B cell (primary cell): ENCODE results near the gene AFAP1L1. TPM values are rescaled to one million over a fixed set of nuclear protein-coding genes. Genes with fewer than 3 reads are reported as not detected.

Source experiments
- ATAC-seq: fragments of 200-7000 bp; cut with Tn5 transposase; one replicate; pipeline ENCODE4 v1.10.0; 2021; ENCODE audit warnings: low read depth, mild to moderate bottlenecking, moderate number of reproducible peaks, moderate library complexity
- CTCF ChIA-PET: fragments of 350-600 bp; sonication (Branson Sonifier 250); formaldehyde crosslinking; loops from one replicate; lab custom pipeline; 2021; ENCODE audit warnings: antibody characterized with exemption, inconsistent platforms; lab: Charles Lee
- POLR2A ChIA-PET: fragments of 350-600 bp; sonication (Branson Sonifier 250); formaldehyde crosslinking; loops from one replicate; lab custom pipeline; 2021; ENCODE audit warnings: antibody characterized with exemption; lab: Charles Lee
- DNase-seq: peaks from one replicate; pipeline ENCODE4 v3.0.0; 2013
- H2AFZ ChIP-seq: 2 replicates; pipeline ENCODE4 v1.6.1; 2012; ENCODE audit warnings: mild to moderate bottlenecking, low read depth, low read length; ENCODE audit not compliant: insufficient read depth, poor library complexity, severe bottlenecking
- H3K27ac ChIP-seq, 2 donors: 1 replicate in 1 of 2; 2 replicates in 1 of 2; pipeline ENCODE4 v1.5.1; 2012 to 2013; ENCODE audit warnings: low read length in 2 of 2, mild to moderate bottlenecking in 2 of 2, moderate library complexity in 1 of 2
- H3K27me3 ChIP-seq, 4 experiments: fragments of 200-600 bp in 1 of 4; sonication (generic) in 1 of 4; replicated peaks in 1 of 4; 1 replicate in 2 of 4; 2 replicates in 2 of 4; pipeline versions ENCODE4 v1.6.1 to v1.7.0; 2013 to 2016; ENCODE audit warnings: low read length in 3 of 4, mild to moderate bottlenecking in 2 of 4, mixed read lengths in 1 of 4, moderate library complexity in 1 of 4; ENCODE audit not compliant: insufficient read depth in 4 of 4, control insufficient read depth in 3 of 4; ENCODE audit errors: control extremely low read depth in 1 of 4
- H3K36me3 ChIP-seq, 2 experiments: replicated peaks in 1 of 2; 1 replicate in 1 of 2; 2 replicates in 1 of 2; pipeline versions ENCODE4 v1.6.1 to v1.7.1; 2013; ENCODE audit warnings: low read length in 1 of 2; ENCODE audit not compliant: insufficient read depth in 2 of 2, control insufficient read depth in 1 of 2; ENCODE audit errors: control extremely low read depth in 1 of 2, extremely low read depth in 1 of 2
- H3K4me1 ChIP-seq, 2 donors: fragments of 200-600 bp in 1 of 2; sonication (generic) in 1 of 2; 1 replicate in 1 of 2; 2 replicates in 1 of 2; pipeline versions ENCODE4 v1.5.1 to v1.6.1; 2013 to 2017; ENCODE audit warnings: low read length in 2 of 2; ENCODE audit not compliant: control insufficient read depth in 2 of 2, insufficient read depth in 2 of 2
- H3K4me2 ChIP-seq: replicated peaks from 2 replicates; pipeline ENCODE3; 2012; ENCODE audit warnings: mild to moderate bottlenecking, low read depth, low read length; ENCODE audit not compliant: poor library complexity, severe bottlenecking
- H3K4me3 ChIP-seq, 5 experiments: fragments of 200-600 bp in 1 of 5; sonication (generic) in 1 of 5; 1 replicate in 3 of 5; 2 replicates in 2 of 5; pipeline versions ENCODE4 v1.5.1 to v1.7.0; 2011 to 2016; ENCODE audit warnings: low read length in 4 of 5, mild to moderate bottlenecking in 4 of 5, low read depth in 2 of 5, control low read depth in 1 of 5, moderate library complexity in 1 of 5; ENCODE audit not compliant: insufficient read depth in 1 of 5; ENCODE audit errors: control extremely low read depth in 1 of 5, extremely low read depth in 1 of 5
- H3K79me2 ChIP-seq: fragments of 200-600 bp; sonication (generic); one replicate; pipeline ENCODE4 v1.6.0; 2016; ENCODE audit warnings: low read length; ENCODE audit not compliant: control insufficient read depth, insufficient read depth
- H3K9ac ChIP-seq: fragments of 200-600 bp; sonication (generic); 2 replicates; pipeline ENCODE4 v1.6.1; 2017; ENCODE audit warnings: mild to moderate bottlenecking, low read length, moderate library complexity
- H3K9me3 ChIP-seq, 3 donors: one replicate each; pipeline versions ENCODE4 v1.6.1 to v1.7.1; 2013; ENCODE audit warnings: low read length in 2 of 3; ENCODE audit not compliant: control insufficient read depth in 2 of 3, insufficient read depth in 1 of 3; ENCODE audit errors: control extremely low read depth in 1 of 3
- H4K20me1 ChIP-seq: 2 replicates; pipeline ENCODE4 v1.6.0; 2012; ENCODE audit warnings: mild to moderate bottlenecking, low read length; ENCODE audit not compliant: insufficient read depth, control insufficient read depth, poor library complexity, severe bottlenecking
- H3K27ac Mint-ChIP-seq: one replicate; pipeline ENCODE4 v1.8.0; 2021; ENCODE audit warnings: mixed read lengths
- H3K27me3 Mint-ChIP-seq: one replicate; pipeline ENCODE4 v1.8.0; 2021; ENCODE audit warnings: mixed read lengths
- H3K4me1 Mint-ChIP-seq: one replicate; pipeline ENCODE4 v1.8.0; 2021; ENCODE audit warnings: mixed read lengths
- H3K4me3 Mint-ChIP-seq: one replicate; pipeline ENCODE4 v1.8.0; 2021; ENCODE audit warnings: mixed read lengths
- H3K9me3 Mint-ChIP-seq: one replicate; pipeline ENCODE4 v1.8.0; 2022; ENCODE audit warnings: mixed read lengths; ENCODE audit not compliant: insufficient read depth
- EZH2 ChIP-seq: IDR thresholded peaks from 2 replicates; pipeline ENCODE4 v1.6.1; 2012; ENCODE audit warnings: borderline replicate concordance, low read depth, mild to moderate bottlenecking, moderate library complexity, low read length; ENCODE audit not compliant: insufficient read depth, poor library complexity, severe bottlenecking
- WGBS: methylation state at CpG from one replicate; pipeline ENCODE4 v1.1.5; 2013; ENCODE audit warnings: missing lambda C conversion rate; ENCODE audit not compliant: insufficient coverage; 5-methylcytosine and 5-hydroxymethylcytosine counted together
- intact Hi-C: fragments of 100-400 bp; cut with micrococcal nuclease; formaldehyde crosslinking; loops from one replicate; pipeline ENCODE4 v1.10.0; 2022
- polyA plus RNA-seq: library from polyadenylated mRNA; depleted of rRNA; stranded (reverse); fragments of >200 nt; gene quantifications from 2 replicates; pipeline ENCODE4 v1.2.3, GENCODE V29; 2012
- total RNA-seq, 2 donors: library from RNA; stranded (reverse); fragments of 120-200 nt in 1 of 2; gene quantifications; 1 replicate in 1 of 2; 2 replicates in 1 of 2; pipeline versions ENCODE4 v1.2.3 to v1.2.4, GENCODE V29; 2013 to 2022
- TF ChIP-seq, protein P1 (sequence below): fragments of 200-600 bp; IDR thresholded peaks from one replicate; pipeline ENCODE4 v1.8.0; 2022; ENCODE audit warnings: antibody characterized with exemption, mild to moderate bottlenecking

Gene AFAP1L1
- total and polyA plus RNA-seq, 2 donors (not counting 1 experiment from before 2014, with no cell fraction given), result not detected

- intact Hi-C loops, result loop anchor here (10.0 kb wide), 1 partner anchor 515 kb away; no protein-coding TSS in a partner anchor
- 100% methylated on average over 3 of the region's 4 CpGs for WGBS
- Histone ChIP-seq H3K27me3 (no peaks in the 10 kb centered on the region), H3K4me2 (no peak overlapping the region), H3K9ac (no peak overlapping the region), H3K27ac (no peak overlapping the region), H2AFZ (no peak overlapping the region), H3K79me2 (peaks cover 18% of the 10 kb centered on the region), H3K36me3 (peaks cover 6 to 61% of the 10 kb centered on the region in 2 experiments), H3K4me3 (no peak overlapping the region), H3K4me1 (peaks cover 11 to 22% of the 10 kb centered on the region in 2 donors), H4K20me1 (peaks cover 17% of the 10 kb centered on the region), H3K9me3 (peaks cover 0 to 11% (median 0%) of the 10 kb centered on the region in 3 donors)
- Mint-ChIP-seq H3K4me1 (peaks cover 25% of the 10 kb centered on the region), H3K27ac (no peak overlapping the region), H3K9me3 (no peaks in the 10 kb centered on the region), H3K27me3 (no peaks in the 10 kb centered on the region), H3K4me3 (no peak overlapping the region)
- DNase-seq, result no peak
- ChIA-PET CTCF (interaction anchor here (1.1 to 1.4 kb wide), 2 partner anchors 12 to 21 kb away, joined by 3 read pairs; no protein-coding TSS in a partner anchor), POLR2A (no interaction called here)
- no peak for ATAC-seq
- TF ChIP-seq EZH2, result no peak
- TF ChIP-seq, protein P1, sequence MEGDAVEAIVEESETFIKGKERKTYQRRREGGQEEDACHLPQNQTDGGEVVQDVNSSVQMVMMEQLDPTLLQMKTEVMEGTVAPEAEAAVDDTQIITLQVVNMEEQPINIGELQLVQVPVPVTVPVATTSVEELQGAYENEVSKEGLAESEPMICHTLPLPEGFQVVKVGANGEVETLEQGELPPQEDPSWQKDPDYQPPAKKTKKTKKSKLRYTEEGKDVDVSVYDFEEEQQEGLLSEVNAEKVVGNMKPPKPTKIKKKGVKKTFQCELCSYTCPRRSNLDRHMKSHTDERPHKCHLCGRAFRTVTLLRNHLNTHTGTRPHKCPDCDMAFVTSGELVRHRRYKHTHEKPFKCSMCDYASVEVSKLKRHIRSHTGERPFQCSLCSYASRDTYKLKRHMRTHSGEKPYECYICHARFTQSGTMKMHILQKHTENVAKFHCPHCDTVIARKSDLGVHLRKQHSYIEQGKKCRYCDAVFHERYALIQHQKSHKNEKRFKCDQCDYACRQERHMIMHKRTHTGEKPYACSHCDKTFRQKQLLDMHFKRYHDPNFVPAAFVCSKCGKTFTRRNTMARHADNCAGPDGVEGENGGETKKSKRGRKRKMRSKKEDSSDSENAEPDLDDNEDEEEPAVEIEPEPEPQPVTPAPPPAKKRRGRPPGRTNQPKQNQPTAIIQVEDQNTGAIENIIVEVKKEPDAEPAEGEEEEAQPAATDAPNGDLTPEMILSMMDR, result no peak
These were observed 77.7 kb downstream of the AFAP1L1 start for GRCh38 chr5:149349382-149349781.

DNA sequence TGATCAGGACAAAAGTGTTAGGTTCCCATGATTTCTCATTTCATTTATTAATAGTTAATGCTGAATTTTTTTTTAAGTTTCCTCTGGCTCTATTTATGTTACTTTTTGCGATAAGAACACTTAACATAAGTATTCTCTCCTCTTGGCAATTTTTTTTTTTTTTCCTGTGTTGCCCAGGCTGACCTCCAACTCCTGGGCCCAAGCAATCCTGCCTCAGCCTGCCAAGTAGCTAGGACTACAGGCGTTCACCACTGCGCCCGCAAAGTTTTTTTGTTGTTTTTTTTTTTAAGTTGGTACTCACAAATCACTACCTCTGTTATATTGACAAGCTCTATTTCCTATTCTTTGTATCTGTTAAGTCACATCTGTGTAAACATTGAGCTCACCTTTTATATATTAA lies 80.5 kb downstream of the AFAP1L1 start:
- intact Hi-C loops, result loop anchor here (10.0 kb wide), 2 partner anchors 547 to 643 kb away; no protein-coding TSS in a partner anchor
- CTCF ChIA-PET, result interaction anchor here (0.6 to 1.2 kb wide), 2 partner anchors 16 to 863 kb away, joined by 3 read pairs; no protein-coding TSS in a partner anchor
- ATAC-seq (no peak), DNase-seq (no peak)
- Histone ChIP-seq H3K4me1 (peaks cover 2 to 4% of the 10 kb centered on the region in 2 donors), H4K20me1 (peaks cover 14% of the 10 kb centered on the region), H3K9me3 (no peaks in the 10 kb centered on the region), H3K9ac (no peak overlapping the region), H3K27me3 (no peaks in the 10 kb centered on the region), H3K4me2 (no peak overlapping the region), H3K79me2 (peaks cover 30% of the 10 kb centered on the region), H3K36me3 (peaks cover 6 to 63% of the 10 kb centered on the region in 2 experiments), H3K4me3 (no peak overlapping the region), H2AFZ (no peak overlapping the region), H3K27ac (no peak overlapping the region)
- H3K27ac Mint-ChIP-seq, result no peak overlapping the region
- 100% methylated on average over 1 of the region's 4 CpGs for WGBS
- no peak for TF ChIP-seq EZH2
- TF ChIP-seq, protein P1, result no peak
- no peaks in the 10 kb centered on the region for H3K9me3 Mint-ChIP-seq
- POLR2A ChIA-PET, result interaction anchor here (0.7 kb wide), 1 partner anchor 28 kb away, joined by 4 read pairs; no protein-coding TSS in a partner anchor
- H3K27me3 Mint-ChIP-seq, result no peaks in the 10 kb centered on the region
- peaks cover 5% of the 10 kb centered on the region for H3K4me1 Mint-ChIP-seq
- H3K4me3 Mint-ChIP-seq, result no peak overlapping the region
